DND-41 (cell line): ENCODE measurements around the gene NPTXR.
A peak's percentile ranks its signal among the peaks of the same experiment; 100 is the strongest.

Experiments used
- ATAC-seq: fragments of 200-7000 bp; cut with Tn5 transposase; 3 replicates; pipeline ENCODE4 v1.9.1; 2021; ENCODE audit warnings: low read depth; ENCODE audit not compliant: insufficient read depth
- DNase-seq: peaks from one replicate; pipeline ENCODE4 v3.0.0-alpha.2; 2020
- H2AFZ ChIP-seq: 2 replicates; pipeline ENCODE4 v1.6.0; 2012; ENCODE audit warnings: low read depth, low read length
- H3K27ac ChIP-seq: 2 replicates; pipeline ENCODE4 v1.5.1; 2012; ENCODE audit warnings: low read length, inconsistent platforms
- H3K27me3 ChIP-seq: fragments of 200-600 bp; sonication (generic); 2 replicates; pipeline ENCODE4 v1.6.0; 2012; ENCODE audit warnings: low read length, mild to moderate bottlenecking, inconsistent platforms; ENCODE audit not compliant: insufficient read depth, poor library complexity
- H3K36me3 ChIP-seq: 2 replicates; pipeline ENCODE4 v1.5.1; 2012; ENCODE audit warnings: low read length, inconsistent platforms; ENCODE audit not compliant: insufficient read depth
- H3K4me1 ChIP-seq: 2 replicates; pipeline ENCODE4 v1.5.1; 2012; ENCODE audit warnings: mild to moderate bottlenecking, low read length; ENCODE audit not compliant: insufficient read depth
- H3K4me2 ChIP-seq: 2 replicates; pipeline ENCODE4 v1.6.0; 2012; ENCODE audit warnings: mild to moderate bottlenecking, moderate library complexity, low read length, inconsistent platforms; ENCODE audit not compliant: insufficient read depth
- H3K4me3 ChIP-seq, 2 experiments: fragments of 200-600 bp in 1 of 2; shearing (Covaris generic) in 1 of 2; 2 replicates each; pipeline ENCODE4 v1.5.1; 2012 to 2016; ENCODE audit warnings: inconsistent platforms in 2 of 2, low read length in 2 of 2, mild to moderate bottlenecking in 2 of 2, low read depth in 1 of 2, moderate library complexity in 1 of 2
- H3K79me2 ChIP-seq: 2 replicates; pipeline ENCODE4 v1.6.0; 2012; ENCODE audit warnings: low read length, inconsistent platforms; ENCODE audit not compliant: insufficient read depth
- H3K9ac ChIP-seq: 2 replicates; pipeline ENCODE4 v1.6.0; 2012; ENCODE audit warnings: low read depth, mild to moderate bottlenecking, inconsistent platforms, low read length, moderate library complexity
- H3K9me3 ChIP-seq: 2 replicates; pipeline ENCODE4 v1.5.1; 2012; ENCODE audit warnings: low read length, moderate library complexity, mild to moderate bottlenecking, inconsistent platforms; ENCODE audit not compliant: insufficient read depth, severe bottlenecking
- H4K20me1 ChIP-seq: 2 replicates; pipeline ENCODE4 v1.6.0; 2012; ENCODE audit warnings: low read length; ENCODE audit not compliant: insufficient read depth
- CTCF ChIP-seq: IDR thresholded peaks from 2 replicates; pipeline ENCODE4 v1.5.1; 2012; ENCODE audit warnings: borderline replicate concordance, low read length, moderate library complexity, mild to moderate bottlenecking; ENCODE audit not compliant: poor library complexity, severe bottlenecking; ENCODE audit errors: extremely low read depth
- EZH2 ChIP-seq: IDR thresholded peaks from 3 replicates; pipeline ENCODE4 v1.6.1; 2012; ENCODE audit warnings: borderline replicate concordance, low read depth, mild to moderate bottlenecking, moderate library complexity, low read length, inconsistent platforms; ENCODE audit not compliant: severe bottlenecking

The NPTXR gene

GRCh38 chr22:38868286-38868721 is 24.5 kb upstream of the NPTXR start:
- peak overlapping the region; percentile 34; the same call in 1 of the 2 replicates for H3K4me2 ChIP-seq
- TF ChIP-seq CTCF, result no peak
- TF ChIP-seq EZH2, result no peak

GRCh38 chr22:38867471-38868285 is 23.9 kb upstream of the NPTXR start:
- Histone ChIP-seq H2AFZ (no peak overlapping the region), H3K4me1 (peaks cover 35% of the 10 kb centered on the region), H4K20me1 (peaks cover 71% of the 10 kb centered on the region), H3K4me2 (no peak overlapping the region), H3K27ac (no peak overlapping the region), H3K9ac (no peak overlapping the region), H3K27me3 (peaks cover 4% of the 10 kb centered on the region), H3K9me3 (no peaks in the 10 kb centered on the region), H3K4me3 (no peak overlapping the region), H3K79me2 (peaks cover 38% of the 10 kb centered on the region), H3K36me3 (peaks cover 65% of the 10 kb centered on the region)
- no peak for ATAC-seq
- TF ChIP-seq EZH2 (no peak), CTCF (no peak)
- no peak for DNase-seq

More at GRCh38 chr22:38868286-38868721, 24.5 kb upstream of the NPTXR start:
- H4K20me1 ChIP-seq, result peaks cover 65% of the 10 kb centered on the region
- DNase-seq (no peak), ATAC-seq (no peak)
- H3K9me3 ChIP-seq, result no peaks in the 10 kb centered on the region
- H3K4me3 ChIP-seq, result no peak overlapping the region
- peaks cover 10% of the 10 kb centered on the region for H3K27me3 ChIP-seq
- H3K9ac ChIP-seq, result no peak overlapping the region
- H2AFZ ChIP-seq, result no peak overlapping the region
- peaks cover 38% of the 10 kb centered on the region for H3K79me2 ChIP-seq
- peaks cover 40% of the 10 kb centered on the region for H3K4me1 ChIP-seq
- H3K27ac ChIP-seq, result no peak overlapping the region
- peaks cover 65% of the 10 kb centered on the region for H3K36me3 ChIP-seq

DNA sequence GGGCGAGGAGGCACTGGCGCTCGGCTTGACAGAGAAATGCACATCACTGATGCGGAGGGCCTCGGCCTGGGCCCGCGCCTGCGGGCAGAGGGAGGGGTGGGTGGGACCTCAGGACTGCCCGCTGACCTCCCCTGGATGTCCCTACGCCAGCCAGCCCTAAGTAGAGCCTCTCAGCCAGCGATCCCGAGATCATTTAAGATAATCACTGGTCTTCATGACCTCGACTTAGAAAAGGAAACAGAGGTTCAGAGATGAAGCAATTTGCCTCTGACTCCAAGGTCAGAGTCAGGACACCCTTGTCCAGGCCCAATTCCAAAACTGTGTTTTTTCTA is 23.3 kb upstream of the NPTXR start:
- Histone ChIP-seq H3K79me2 (peaks cover 38% of the 10 kb centered on the region), H3K36me3 (peaks cover 65% of the 10 kb centered on the region), H4K20me1 (peaks cover 75% of the 10 kb centered on the region), H3K4me1 (peaks cover 31% of the 10 kb centered on the region), H3K4me3 (no peak overlapping the region), H3K27me3 (no peaks in the 10 kb centered on the region), H2AFZ (no peak overlapping the region), H3K9me3 (no peaks in the 10 kb centered on the region), H3K9ac (no peak overlapping the region), H3K4me2 (no peak overlapping the region), H3K27ac (no peak overlapping the region)
- no peak for DNase-seq
- TF ChIP-seq EZH2, result no peak
- TF ChIP-seq CTCF, result no peak
- ATAC-seq, result no peak
